ENCODE data around the gene PKP3.

- TF ChIP-seq CTCF (IDR thresholded peaks at IDR 0.05), result no peak
- no peak for TF ChIP-seq POLR2A (IDR thresholded peaks at IDR 0.05)
These were observed 15.8 kb downstream of the PKP3 start for GRCh38 chr11:409600-410483.
